Activated CD4-positive, alpha-beta memory T cell treated with anti-CD3 and anti-CD28 coated beads for 36 hours (primary cell): Measurements from ENCODE around the gene DNAAF3. TPM values are rescaled to one million over a fixed set of nuclear protein-coding genes. Genes with fewer than 3 reads are reported as not detected.

Source experiments
- CTCF ChIA-PET: fragments of 350-600 bp; sonication (Branson Sonifier 250); formaldehyde crosslinking; loops from one replicate; lab custom pipeline; 2021; ENCODE audit warnings: antibody characterized with exemption, inconsistent platforms; lab: Charles Lee
- POLR2A ChIA-PET: fragments of 350-600 bp; sonication (Branson Sonifier 250); formaldehyde crosslinking; loops from one replicate; lab custom pipeline; 2021; ENCODE audit warnings: antibody characterized with exemption; lab: Charles Lee
- DNase-seq: peaks from one replicate; pipeline ENCODE4 v3.0.0-alpha.2; 2020
- H3K27ac Mint-ChIP-seq: one replicate; pipeline ENCODE4 v1.8.0; 2021; ENCODE audit warnings: mixed read lengths
- H3K27me3 Mint-ChIP-seq: one replicate; pipeline ENCODE4 v1.8.0; 2021; ENCODE audit warnings: mixed read lengths
- H3K36me3 Mint-ChIP-seq: one replicate; pipeline ENCODE4 v1.8.0; 2021; ENCODE audit warnings: mixed read lengths
- H3K4me1 Mint-ChIP-seq: one replicate; pipeline ENCODE4 v1.8.0; 2021; ENCODE audit warnings: low read depth, mixed read lengths
- H3K4me3 Mint-ChIP-seq: one replicate; pipeline ENCODE4 v1.8.0; 2021; ENCODE audit warnings: mild to moderate bottlenecking, mixed read lengths
- H3K9me3 Mint-ChIP-seq: one replicate; pipeline ENCODE4 v1.8.0; 2021; ENCODE audit warnings: mixed read lengths
- intact Hi-C: fragments of 100-400 bp; cut with micrococcal nuclease; formaldehyde crosslinking; loops from one replicate; pipeline ENCODE4 v1.15.1; 2023
- microRNA-seq: library from miRNA; unstranded; fragments of <30 nt; microRNA quantifications from one replicate; pipeline ENCODE4 v1.2.0, GENCODE V29; 2022; ENCODE audit warnings: borderline number of aligned reads, borderline microRNAs expressed, borderline replicate concordance
- total RNA-seq, 2 experiments: library from RNA; stranded (reverse); gene quantifications; one replicate each; pipeline ENCODE4 v1.2.3, GENCODE V29; 2021

DNAAF3 gene
- total RNA-seq, 2 experiments from 2014 or later = not detected

GRCh38 chr19:55111238-55111831, 55.1 kb downstream of the DNAAF3 start:
- H3K4me3 Mint-ChIP-seq = no peak overlapping the region
- CTCF ChIA-PET = no interaction called here
- H3K9me3 Mint-ChIP-seq = no peaks in the 10 kb centered on the region
- intact Hi-C loops = no loop called here
- H3K27me3 Mint-ChIP-seq = no peaks in the 10 kb centered on the region
- H3K4me1 Mint-ChIP-seq = peaks cover 23% of the 10 kb centered on the region
- POLR2A ChIA-PET = no interaction called here
- peaks cover 22% of the 10 kb centered on the region for H3K36me3 Mint-ChIP-seq
- DNase-seq = no peak
- H3K27ac Mint-ChIP-seq = no peak overlapping the region

GRCh38 chr19:55109527-55110291, 56.7 kb downstream of the DNAAF3 start:
- Mint-ChIP-seq H3K9me3 (no peaks in the 10 kb centered on the region), H3K4me1 (peaks cover 9% of the 10 kb centered on the region), H3K36me3 (peaks cover 23% of the 10 kb centered on the region), H3K4me3 (no peak overlapping the region), H3K27ac (no peak overlapping the region), H3K27me3 (no peaks in the 10 kb centered on the region)
- no peak for DNase-seq
- ChIA-PET POLR2A (no interaction called here), CTCF (no interaction called here)
- intact Hi-C loops = no loop called here

Small RNAs within 50 kb of the gene (microRNA-seq; reads per million reads assigned to microRNA genes)
- not detected for gene MIR7975

Other genes with a start within 250 kb of the DNAAF3 start
- gene NLRP7, start 219.1 kb downstream of the DNAAF3 start, total RNA-seq = not detected
- 10 to 100 TPM in 1 of 2 experiments, 1 to 10 TPM in 1; 8.1 to 10.3 TPM for gene NLRP2, start 200.2 kb downstream of the DNAAF3 start, total RNA-seq
- not detected for gene GP6, start 128.3 kb downstream of the DNAAF3 start, total RNA-seq
- 10 to 100 TPM; 11.0 to 12.8 TPM for gene RDH13, start 103.5 kb downstream of the DNAAF3 start, total RNA-seq
- 1 to 10 TPM; 2.2 to 2.7 TPM for gene EPS8L1, start 90.7 kb downstream of the DNAAF3 start, total RNA-seq
- 10 to 100 TPM; 62.7 to 73.2 TPM for gene PPP1R12C, start 49.0 kb downstream of the DNAAF3 start, total RNA-seq
- not detected for gene TNNT1, start 17.4 kb downstream of the DNAAF3 start, total RNA-seq
- not detected for gene TNNI3, start 8.9 kb downstream of the DNAAF3 start, total RNA-seq
- under 1 TPM in 1 of 2 experiments, not detected in 1; 0.22 TPM for gene SYT5, start 13.7 kb upstream of the DNAAF3 start, total RNA-seq
- not detected for gene PTPRH, start 42.9 kb upstream of the DNAAF3 start, total RNA-seq
- 1 to 10 TPM; 4.8 to 6.5 TPM for gene TMEM86B, start 62.1 kb upstream of the DNAAF3 start, total RNA-seq
- 100 to 1,000 TPM; 180 to 200 TPM for gene PPP6R1, start 92.4 kb upstream of the DNAAF3 start, total RNA-seq
- 10 to 100 TPM; 45.0 to 45.4 TPM for gene HSPBP1, start 113.5 kb upstream of the DNAAF3 start, total RNA-seq
- gene BRSK1, start 117.4 kb upstream of the DNAAF3 start, total RNA-seq = 1 to 10 TPM; 3.3 to 5.6 TPM
- gene TMEM150B, start 158.7 kb upstream of the DNAAF3 start, total RNA-seq = not detected
- gene KMT5C, start 173.3 kb upstream of the DNAAF3 start, total RNA-seq = 10 to 100 TPM; 34.2 to 35.2 TPM
- gene COX6B2, start 188.1 kb upstream of the DNAAF3 start, total RNA-seq = under 1 TPM; 0.15 to 0.81 TPM
- not detected for gene GARIN5B, start 196.6 kb upstream of the DNAAF3 start, total RNA-seq
- under 1 TPM; 0.17 to 0.39 TPM for gene IL11, start 203.8 kb upstream of the DNAAF3 start, total RNA-seq
- not detected for gene TMEM190, start 210.2 kb upstream of the DNAAF3 start, total RNA-seq
- gene TMEM238, start 217.7 kb upstream of the DNAAF3 start, total RNA-seq = 1 to 10 TPM; 6.3 to 7.0 TPM
- 1,000 to 10,000 TPM; 2,630 to 2,642 TPM for gene RPL28, start 219.3 kb upstream of the DNAAF3 start, total RNA-seq
- gene UBE2S, start 241.2 kb upstream of the DNAAF3 start, total RNA-seq = 100 to 1,000 TPM; 267 to 275 TPM